Mucosa of descending colon (tissue), 3 donors: ENCODE measurements around the gene COL23A1. TPM values are rescaled to one million over a fixed set of nuclear protein-coding genes. Genes with fewer than 3 reads are reported as not detected.

Source experiments
- ATAC-seq: fragments of 200-7000 bp; cut with Tn5 transposase; one replicate; pipeline ENCODE4 v1.9.1; 2020; ENCODE audit warnings: mild to moderate bottlenecking, moderate library complexity
- DNase-seq, 3 donors: peaks; one replicate each; pipeline ENCODE4 v3.0.0-alpha.2; 2020
- H3K36me3 ChIP-seq: fragments of 200-600 bp; one replicate; pipeline ENCODE4 v1.8.0; 2021; ENCODE audit warnings: low read depth, mild to moderate bottlenecking
- H3K4me1 ChIP-seq: fragments of 200-600 bp; one replicate; pipeline ENCODE4 v1.8.0; 2021; ENCODE audit warnings: low read depth, mild to moderate bottlenecking
- H3K4me3 ChIP-seq: fragments of 200-600 bp; one replicate; pipeline ENCODE4 v1.8.0; 2021; ENCODE audit warnings: mild to moderate bottlenecking
- H3K9me3 ChIP-seq: fragments of 200-600 bp; one replicate; pipeline ENCODE4 v1.8.0; 2021; ENCODE audit warnings: mild to moderate bottlenecking
- intact Hi-C, 2 donors: fragments of 100-400 bp; cut with DNase I in 1 of 2; cut with micrococcal nuclease in 1 of 2; formaldehyde crosslinking; loops; one replicate each; pipeline versions ENCODE4 v1.11.0 to v1.11.1; 2022; cut with DNase I, micrococcal nuclease
- total RNA-seq, 3 donors: library from RNA; stranded (reverse); fragmentation: NEBNext Ultra II Directional in 2 of 3; extraction: Animal tissue kit (Norgen Biotek cat#: 25700) in 2 of 3; gene quantifications; one replicate each; pipeline versions ENCODE4 v1.2.1 to v1.2.4, GENCODE V29; 2021 to 2023
- TF ChIP-seq, protein P1 (sequence below): fragments of 200-600 bp; IDR thresholded peaks from one replicate; pipeline ENCODE4 v1.8.0; 2022; ENCODE audit warnings: antibody characterized with exemption, mild to moderate bottlenecking
- donor health status: DM: no; HTN: no; CAD: no; lungs with moderate emphysema.
- donor health status: DM: no; HTN: no; CAD: no.
- donor health status: DM: no; HTN: yes; CAD: no.

COL23A1 gene
- total RNA-seq, 3 donors from 2014 or later: 0.17 to 2.7 (median 0.43) TPM

DNA sequence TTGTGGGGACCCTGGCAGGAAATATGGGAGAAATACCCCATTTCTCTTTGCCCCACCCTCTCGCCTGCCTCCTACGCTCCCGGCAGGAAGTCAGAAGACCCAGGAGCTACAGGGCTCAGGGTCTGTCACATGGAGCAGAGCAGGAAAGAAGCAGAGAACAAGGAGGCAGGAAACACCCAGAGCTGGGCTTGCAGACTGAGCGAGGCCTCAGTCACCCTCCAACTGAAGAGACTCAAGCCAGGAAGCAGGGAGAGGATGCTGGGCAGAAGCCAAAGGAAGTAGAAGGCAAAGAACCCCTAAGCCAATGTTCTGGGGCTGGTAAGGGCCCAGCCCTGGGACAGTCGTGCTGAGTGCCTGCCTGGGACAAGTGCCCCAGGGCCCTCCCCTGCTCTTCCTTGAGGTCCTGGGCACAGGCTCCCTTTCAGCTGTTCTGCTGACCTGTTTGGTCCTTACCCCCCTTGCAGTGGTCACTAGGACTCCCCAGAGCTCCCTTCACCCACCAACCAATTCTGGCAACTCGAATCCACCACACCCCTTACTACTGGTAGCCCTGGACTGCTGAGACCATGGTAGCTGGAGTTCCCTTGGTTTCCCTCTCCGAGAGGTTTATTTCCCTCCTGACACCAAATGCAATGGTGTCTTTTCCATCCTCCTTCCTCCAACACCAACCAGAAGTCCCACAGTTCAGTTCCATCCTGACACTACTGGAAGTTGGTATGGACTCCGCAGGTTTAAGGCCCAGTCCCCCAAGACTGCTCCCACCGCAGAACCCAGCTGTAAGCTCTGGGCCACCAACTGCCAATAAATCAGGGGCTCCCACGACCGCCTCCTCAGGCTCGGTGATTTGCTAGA, 157.5 kb downstream of the COL23A1 start:
- Histone ChIP-seq H3K36me3 (no peaks in the 10 kb centered on the region), H3K9me3 (no peaks in the 10 kb centered on the region), H3K4me3 (no peak overlapping the region), H3K4me1 (no peaks in the 10 kb centered on the region)
- intact Hi-C loops: no loop called here
- TF ChIP-seq, protein P1, sequence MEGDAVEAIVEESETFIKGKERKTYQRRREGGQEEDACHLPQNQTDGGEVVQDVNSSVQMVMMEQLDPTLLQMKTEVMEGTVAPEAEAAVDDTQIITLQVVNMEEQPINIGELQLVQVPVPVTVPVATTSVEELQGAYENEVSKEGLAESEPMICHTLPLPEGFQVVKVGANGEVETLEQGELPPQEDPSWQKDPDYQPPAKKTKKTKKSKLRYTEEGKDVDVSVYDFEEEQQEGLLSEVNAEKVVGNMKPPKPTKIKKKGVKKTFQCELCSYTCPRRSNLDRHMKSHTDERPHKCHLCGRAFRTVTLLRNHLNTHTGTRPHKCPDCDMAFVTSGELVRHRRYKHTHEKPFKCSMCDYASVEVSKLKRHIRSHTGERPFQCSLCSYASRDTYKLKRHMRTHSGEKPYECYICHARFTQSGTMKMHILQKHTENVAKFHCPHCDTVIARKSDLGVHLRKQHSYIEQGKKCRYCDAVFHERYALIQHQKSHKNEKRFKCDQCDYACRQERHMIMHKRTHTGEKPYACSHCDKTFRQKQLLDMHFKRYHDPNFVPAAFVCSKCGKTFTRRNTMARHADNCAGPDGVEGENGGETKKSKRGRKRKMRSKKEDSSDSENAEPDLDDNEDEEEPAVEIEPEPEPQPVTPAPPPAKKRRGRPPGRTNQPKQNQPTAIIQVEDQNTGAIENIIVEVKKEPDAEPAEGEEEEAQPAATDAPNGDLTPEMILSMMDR: no peak
- ATAC-seq (no peak), DNase-seq (no peak)

- intact Hi-C loops: no loop called here
- Histone ChIP-seq H3K36me3 (no peaks in the 10 kb centered on the region), H3K9me3 (no peaks in the 10 kb centered on the region), H3K4me3 (no peak overlapping the region), H3K4me1 (no peaks in the 10 kb centered on the region)
- DNase-seq (no peak), ATAC-seq (no peak)
- TF ChIP-seq, protein P1: no peak
Observed at GRCh38 chr5:178431782-178432165, 158.4 kb downstream of the COL23A1 start.

DNA sequence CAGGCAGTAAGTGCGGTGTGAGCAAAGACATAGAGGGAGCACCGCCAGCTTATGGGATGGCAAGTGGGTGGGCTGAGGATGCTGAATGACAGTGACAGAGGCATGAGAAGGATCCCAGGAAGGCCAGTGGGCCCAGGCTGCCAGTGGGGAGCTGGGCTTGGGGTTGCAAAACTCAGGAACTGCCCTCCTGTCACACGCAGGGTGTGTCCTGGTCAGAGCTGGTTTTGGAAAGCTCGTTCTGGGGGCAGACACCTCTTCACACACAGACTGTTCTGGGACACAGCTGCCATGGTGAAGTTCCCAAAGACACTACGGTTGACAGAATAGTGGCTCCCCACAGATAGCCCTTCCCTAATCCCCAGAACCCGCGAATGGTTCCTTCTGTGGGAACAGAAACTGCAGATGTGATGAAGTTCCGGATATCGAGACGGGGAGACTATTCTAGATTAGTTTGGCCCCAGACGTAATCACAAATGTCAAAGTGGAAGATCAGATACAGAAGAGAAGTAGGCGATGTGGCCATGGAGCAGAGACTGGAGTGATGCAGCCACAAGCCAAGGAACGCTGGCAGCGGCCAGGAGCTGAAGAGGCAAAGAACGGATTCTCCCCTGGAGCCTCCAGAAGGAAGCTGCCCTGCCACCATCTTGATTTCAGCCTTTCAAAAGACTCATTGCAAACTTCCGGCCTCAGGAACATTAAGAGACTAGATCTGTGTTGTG, 159.0 kb downstream of the COL23A1 start:
- TF ChIP-seq, protein P1: no peak
- H3K4me1 ChIP-seq: no peaks in the 10 kb centered on the region
- no peak overlapping the region for H3K4me3 ChIP-seq
- intact Hi-C loops: no loop called here
- ATAC-seq (no peak), DNase-seq (no peak)
- H3K36me3 ChIP-seq: no peaks in the 10 kb centered on the region
- no peaks in the 10 kb centered on the region for H3K9me3 ChIP-seq

GRCh38 chr5:178430186-178431062, 159.8 kb downstream of the COL23A1 start:
- TF ChIP-seq, protein P1: no peak
- ATAC-seq (no peak), DNase-seq (no peak)
- H3K4me3 ChIP-seq: no peak overlapping the region
- intact Hi-C loops: no loop called here
- no peaks in the 10 kb centered on the region for H3K9me3 ChIP-seq
- no peaks in the 10 kb centered on the region for H3K4me1 ChIP-seq
- no peaks in the 10 kb centered on the region for H3K36me3 ChIP-seq

GRCh38 chr5:178429491-178430185, 160.6 kb downstream of the COL23A1 start:
- no peak for DNase-seq
- H3K36me3 ChIP-seq: no peaks in the 10 kb centered on the region
- H3K4me3 ChIP-seq: no peak overlapping the region
- intact Hi-C loops: no loop called here
- no peak for ATAC-seq
- no peaks in the 10 kb centered on the region for H3K9me3 ChIP-seq
- TF ChIP-seq, protein P1: no peak
- no peaks in the 10 kb centered on the region for H3K4me1 ChIP-seq
